GM12873 (cell line): ENCODE results near the gene LRRC14B.

Experiments used
- TF ChIP-seq, protein P1 (sequence below): IDR thresholded peaks from 2 replicates; pipeline ENCODE4 v1.5.1; 2012; ENCODE audit warnings: low read depth, mild to moderate bottlenecking, moderate library complexity, low read length, control low read depth; ENCODE audit not compliant: insufficient read depth; ENCODE audit errors: missing control alignments

The LRRC14B gene

DNA sequence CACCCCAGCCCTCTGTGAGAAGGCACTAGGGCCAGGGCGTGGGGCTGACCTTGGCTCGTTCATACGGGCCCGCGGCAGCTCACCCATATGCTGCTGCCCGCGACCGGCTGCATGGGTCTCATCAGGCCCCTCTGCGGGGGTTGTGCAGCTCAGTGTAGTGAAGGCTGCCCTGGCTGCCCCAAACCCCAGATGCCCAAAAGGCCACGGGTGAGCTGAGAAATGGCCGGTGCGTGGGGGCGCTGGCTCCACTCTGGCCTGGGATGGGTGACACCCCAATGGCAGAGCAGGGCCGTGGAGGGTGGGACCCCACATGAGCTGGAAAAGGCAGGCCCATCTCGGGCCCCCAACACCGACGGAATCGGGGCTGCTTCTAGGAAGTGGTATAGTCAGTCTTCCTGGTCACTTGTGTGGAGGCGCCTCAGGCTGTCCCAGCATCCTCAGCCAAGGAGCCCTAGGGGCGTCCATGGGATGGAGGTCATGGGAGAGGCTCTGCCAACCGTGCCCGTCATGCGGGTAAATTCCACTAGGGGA is 19.4 kb upstream of the LRRC14B start:
- TF ChIP-seq, protein P1, sequence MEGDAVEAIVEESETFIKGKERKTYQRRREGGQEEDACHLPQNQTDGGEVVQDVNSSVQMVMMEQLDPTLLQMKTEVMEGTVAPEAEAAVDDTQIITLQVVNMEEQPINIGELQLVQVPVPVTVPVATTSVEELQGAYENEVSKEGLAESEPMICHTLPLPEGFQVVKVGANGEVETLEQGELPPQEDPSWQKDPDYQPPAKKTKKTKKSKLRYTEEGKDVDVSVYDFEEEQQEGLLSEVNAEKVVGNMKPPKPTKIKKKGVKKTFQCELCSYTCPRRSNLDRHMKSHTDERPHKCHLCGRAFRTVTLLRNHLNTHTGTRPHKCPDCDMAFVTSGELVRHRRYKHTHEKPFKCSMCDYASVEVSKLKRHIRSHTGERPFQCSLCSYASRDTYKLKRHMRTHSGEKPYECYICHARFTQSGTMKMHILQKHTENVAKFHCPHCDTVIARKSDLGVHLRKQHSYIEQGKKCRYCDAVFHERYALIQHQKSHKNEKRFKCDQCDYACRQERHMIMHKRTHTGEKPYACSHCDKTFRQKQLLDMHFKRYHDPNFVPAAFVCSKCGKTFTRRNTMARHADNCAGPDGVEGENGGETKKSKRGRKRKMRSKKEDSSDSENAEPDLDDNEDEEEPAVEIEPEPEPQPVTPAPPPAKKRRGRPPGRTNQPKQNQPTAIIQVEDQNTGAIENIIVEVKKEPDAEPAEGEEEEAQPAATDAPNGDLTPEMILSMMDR: no peak

DNA sequence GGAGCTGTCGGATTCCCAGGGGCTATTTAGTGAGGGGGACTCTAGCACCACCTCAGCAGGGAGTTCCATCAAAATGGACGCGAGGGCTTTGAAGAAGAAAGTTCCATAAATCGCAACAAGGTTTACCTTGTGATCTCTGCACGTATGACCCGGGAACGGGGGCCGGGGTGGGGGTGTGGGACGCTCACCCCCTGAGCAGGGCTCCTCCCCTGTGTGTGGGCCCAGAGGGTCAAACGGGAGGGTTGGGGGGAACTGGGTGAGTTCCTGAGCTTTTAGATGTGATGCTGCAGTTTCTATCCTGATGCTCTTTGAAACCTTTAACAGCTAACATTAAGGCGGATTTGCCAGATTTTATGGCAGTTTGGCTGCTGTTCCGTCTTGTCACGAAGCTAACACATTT is 18.9 kb upstream of the LRRC14B start:
- TF ChIP-seq, protein P1: no peak

DNA sequence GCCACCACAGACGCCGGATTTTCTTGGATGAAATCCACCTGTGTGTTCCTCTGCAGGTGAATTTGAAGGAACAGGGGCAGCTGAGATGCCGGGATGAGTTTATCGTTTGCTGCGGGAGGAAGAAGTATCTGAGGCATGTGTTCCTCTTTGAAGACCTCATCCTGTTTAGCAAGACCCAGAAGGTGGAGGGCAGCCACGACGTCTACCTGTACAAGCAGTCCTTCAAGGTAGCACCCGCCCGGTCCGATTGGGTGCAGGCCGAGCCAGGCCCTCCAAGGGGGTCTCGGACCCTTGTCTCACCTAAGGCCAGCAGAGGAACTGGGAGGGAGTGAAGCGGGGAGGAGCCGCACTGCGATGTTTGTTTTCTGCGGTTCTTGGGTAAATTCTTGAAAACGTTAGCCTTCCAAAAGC is 18.4 kb upstream of the LRRC14B start:
- TF ChIP-seq, protein P1: no peak

DNA sequence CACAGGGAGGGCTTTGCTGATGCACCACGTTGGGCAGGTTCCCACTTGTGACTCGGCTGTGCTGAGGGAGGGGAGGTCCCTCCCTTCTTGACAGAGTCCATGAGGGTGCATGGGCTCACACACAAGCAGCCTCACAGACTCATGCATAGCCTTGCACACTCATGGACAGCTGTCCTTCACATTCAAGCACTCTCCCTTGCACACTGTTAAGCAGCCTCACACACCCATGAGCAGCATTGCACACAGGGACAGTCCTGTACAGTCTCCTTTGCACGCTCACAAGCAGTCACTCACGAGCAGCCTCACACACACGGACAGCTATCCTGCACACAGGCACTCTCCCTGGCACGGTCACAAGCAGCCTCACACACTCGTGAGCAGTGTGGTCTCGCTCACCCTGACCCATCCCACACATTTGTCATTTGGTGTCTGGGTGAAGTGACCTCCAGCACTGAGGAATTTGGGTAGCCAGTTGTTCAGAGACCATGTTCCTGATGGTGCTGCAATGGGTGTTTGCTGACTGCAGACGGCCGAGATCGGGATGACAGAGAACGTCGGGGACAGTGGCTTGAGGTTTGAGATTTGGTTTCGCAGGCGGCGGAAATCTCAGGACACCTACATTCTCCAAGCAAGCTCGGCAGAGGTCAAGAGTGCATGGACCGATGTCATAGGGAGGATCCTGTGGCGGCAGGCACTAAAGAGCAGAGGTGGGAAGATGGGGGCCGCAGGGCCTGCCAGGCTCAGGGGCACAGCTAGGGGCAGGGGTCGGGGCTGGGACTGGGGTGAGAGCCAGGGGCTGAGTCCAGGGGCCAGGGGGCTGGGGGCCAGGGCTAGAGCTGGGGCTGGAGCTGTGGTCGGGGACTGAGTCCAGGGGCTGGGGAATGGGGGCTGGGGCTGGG is 17.7 kb upstream of the LRRC14B start:
- TF ChIP-seq, protein P1: no peak

DNA sequence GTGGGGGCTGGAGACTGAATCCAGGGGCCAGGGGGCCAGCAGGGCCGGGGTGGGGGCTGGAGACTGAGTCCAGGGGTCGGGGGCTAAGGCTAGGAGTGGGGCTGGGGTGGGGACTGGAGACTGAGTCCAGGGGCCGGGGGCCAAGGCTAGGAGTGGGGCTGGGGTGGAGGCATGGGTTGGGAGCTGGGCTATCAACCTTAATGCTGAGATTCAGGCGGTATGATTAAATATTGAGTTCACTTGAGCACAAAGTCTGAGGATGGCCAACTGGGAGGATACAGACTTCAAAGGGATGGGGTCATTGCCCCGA is 17.0 kb upstream of the LRRC14B start:
- TF ChIP-seq, protein P1: no peak

DNA sequence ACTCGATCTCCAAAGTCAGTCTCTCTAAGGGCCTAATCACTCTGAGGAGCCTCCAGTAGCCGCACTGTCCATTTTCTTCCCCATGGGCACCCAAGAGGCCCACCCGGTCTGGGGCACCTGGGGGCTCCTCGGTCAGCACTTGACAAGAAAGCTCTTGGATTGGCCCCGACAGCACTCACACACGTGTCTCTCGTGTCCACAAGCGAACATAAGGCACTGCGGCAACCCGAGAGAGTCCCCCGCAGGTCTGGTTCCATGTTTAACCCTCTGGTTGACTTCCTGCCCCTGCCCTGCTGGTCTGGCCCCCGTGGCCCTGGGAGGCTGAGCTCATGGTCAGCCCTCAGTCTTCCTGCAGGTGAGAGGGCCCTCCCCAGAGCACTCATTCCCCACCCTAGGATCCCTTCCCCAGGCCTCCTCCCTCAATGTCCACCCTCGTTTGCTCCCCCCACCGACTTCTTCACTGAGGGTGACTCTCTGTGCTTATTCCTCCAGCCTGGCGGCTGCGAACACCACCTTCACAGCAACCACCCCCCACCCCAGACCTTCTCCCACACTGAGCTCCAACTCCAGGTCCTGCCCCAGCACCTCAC is 16.3 kb upstream of the LRRC14B start:
- TF ChIP-seq, protein P1: no peak

DNA sequence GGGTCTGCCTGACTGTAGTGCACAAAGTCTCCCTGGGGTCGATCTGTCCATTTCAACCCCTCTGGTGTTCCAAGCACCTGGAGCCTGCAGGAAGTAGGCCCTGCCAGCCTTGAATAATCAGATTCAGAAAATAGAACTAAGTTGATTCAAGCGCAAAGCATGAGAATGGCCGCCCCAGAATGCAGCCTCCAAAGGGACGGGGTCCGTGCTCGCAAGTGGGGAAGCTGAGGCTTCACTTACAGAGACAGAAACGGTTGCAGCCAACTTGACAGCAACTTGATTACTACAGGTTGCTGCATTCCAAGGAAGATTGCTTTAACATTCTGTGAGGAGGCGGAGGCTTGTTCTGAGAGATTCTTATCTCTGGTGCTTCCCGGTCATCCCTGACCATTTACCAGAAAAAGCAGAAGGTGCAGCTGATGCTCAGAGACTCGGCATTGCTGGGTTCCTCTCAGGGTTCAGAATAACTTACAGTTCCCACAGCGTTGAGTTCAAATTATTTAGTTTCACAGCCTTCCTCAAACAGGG is 14.9 kb upstream of the LRRC14B start:
- TF ChIP-seq, protein P1: no peak
